Activated T-cell treated with anti-CD3 and anti-CD28 coated beads for 1 hour (primary cell): ENCODE results near the gene ERC2.

Source experiments
- DNase-seq: peaks from one replicate; pipeline ENCODE4 v3.0.0-alpha.2; 2020; ENCODE audit warnings: low read depth

ERC2 gene

GRCh38 chr3:56366641-56367162 is 101.6 kb downstream of the ERC2 start:
- DNase-seq = no peak

- no peak for DNase-seq
Observed at GRCh38 chr3:56365905-56366640, 102.2 kb downstream of the ERC2 start.

GRCh38 chr3:56364665-56365064 is 103.6 kb downstream of the ERC2 start:
- no peak for DNase-seq

GRCh38 chr3:56363720-56364119 is 104.5 kb downstream of the ERC2 start:
- DNase-seq = no peak

DNA sequence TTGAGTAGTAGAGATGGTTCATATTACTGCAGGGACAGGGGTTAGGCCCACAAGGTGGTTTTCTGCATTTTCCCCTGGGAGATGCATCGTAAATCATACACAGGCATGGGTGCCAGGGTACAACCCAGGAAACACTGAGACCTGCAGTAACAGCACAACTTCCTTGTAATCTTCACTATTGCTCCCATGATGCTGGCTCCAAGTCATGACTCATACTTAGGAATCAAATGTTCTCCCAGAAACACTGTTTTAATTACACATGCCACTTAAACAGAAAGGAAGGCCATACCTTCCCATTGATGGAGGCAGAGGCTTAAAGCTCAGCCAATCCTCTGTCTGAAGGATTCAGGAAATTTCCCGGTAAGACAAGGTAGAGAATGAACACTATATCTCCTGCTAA is 106.5 kb downstream of the ERC2 start:
- no peak for DNase-seq

- no peak for DNase-seq
Observed at GRCh38 chr3:56357266-56357665, 111.0 kb downstream of the ERC2 start.

DNA sequence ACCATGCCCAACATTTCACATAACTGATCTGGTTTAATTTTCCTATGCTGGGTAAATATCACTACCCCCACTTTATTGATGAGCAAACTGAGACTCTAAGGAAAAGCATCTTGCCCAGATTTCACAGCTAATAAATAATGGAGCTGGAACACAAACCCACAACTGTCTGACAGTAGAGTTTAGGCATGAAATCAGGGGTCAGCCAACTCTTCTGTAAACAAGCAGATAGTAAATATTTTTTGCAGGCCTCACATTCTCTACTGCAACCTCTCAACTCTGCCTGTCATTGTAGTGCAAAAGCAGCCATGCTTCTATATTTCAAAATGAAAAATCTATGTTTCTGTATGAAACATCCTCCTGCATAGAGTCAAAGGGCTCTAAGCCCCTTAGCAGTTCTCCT is 111.5 kb downstream of the ERC2 start:
- no peak for DNase-seq

GRCh38 chr3:56355570-56356185 is 112.6 kb downstream of the ERC2 start:
- no peak for DNase-seq

DNA sequence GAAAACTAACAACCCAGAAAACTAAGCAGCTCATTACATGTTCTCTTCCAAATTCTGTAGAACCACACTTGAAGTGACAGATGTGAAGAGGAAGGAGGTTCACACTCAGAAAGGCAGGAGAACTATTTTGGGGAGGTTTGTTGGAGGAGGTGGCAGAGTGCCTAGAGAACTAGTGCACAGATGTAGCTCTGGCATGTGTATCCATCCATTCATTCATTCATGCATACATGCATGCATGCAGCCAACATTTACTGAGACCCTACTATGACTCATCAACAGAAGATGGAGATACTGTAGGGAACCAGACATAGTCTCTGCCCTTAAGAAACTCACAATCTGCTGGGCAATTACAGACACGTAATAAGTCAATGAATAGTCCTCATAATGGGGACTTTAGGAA is 116.7 kb downstream of the ERC2 start:
- DNase-seq = no peak

DNA sequence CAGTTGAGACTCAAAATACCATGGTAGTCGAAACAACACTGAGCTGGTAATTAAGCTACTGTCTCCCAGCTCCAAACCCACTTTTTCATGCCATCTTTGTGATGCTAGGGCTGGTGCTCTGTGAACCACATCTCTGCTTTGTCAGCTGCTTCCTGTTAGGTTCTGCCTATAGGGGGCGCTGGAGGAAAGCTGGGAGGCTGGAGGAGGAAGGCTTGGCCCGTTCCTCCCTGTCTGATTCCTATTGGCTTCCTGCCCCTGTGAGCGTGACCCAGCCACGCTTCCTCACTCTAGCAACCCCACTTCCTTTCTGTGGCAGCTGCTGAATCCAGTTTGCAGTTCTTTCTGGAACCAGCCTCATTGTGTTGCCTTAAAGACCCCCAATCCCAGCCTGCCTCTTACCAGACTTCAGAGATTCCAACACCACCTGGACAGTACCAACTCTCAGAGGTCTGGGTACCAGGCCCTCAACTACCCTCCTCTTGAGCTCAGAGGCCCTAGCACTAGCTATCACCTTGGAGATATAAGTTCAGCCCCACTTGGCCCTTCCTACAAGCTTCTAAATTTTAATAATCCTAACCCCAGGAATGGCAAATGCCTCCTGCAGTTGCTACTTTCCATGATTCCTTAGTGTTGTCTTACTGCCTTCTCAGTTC is 120.9 kb downstream of the ERC2 start:
- DNase-seq = no peak

- DNase-seq = no peak
Observed at GRCh38 chr3:56342475-56342874, 125.8 kb downstream of the ERC2 start.

GRCh38 chr3:56339671-56340070 is 128.6 kb downstream of the ERC2 start:
- DNase-seq = no peak

- no peak for DNase-seq
Observed at GRCh38 chr3:56339244-56339643, 129.0 kb downstream of the ERC2 start.

- DNase-seq = no peak
Observed at GRCh38 chr3:56336023-56336422, 132.2 kb downstream of the ERC2 start.

DNA sequence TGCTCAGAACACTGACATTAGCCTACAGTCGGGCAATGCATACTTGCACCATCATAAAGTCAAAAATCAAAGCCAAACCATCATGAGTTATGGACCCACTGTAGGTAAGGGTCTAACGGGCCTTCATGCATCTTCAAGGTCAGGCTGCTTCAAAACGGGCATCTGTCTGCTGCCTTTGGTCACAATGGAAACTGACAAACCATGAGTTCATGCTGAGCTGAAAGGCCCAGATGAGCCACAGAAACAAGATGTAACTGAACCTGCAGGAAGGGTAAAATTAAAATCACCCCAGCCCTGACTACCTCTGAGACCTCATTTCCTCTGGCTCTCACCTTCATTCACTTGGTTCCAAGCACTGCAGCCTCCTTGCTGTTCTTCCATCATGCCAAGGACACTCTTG is 143.8 kb downstream of the ERC2 start:
- DNase-seq = no peak

DNA sequence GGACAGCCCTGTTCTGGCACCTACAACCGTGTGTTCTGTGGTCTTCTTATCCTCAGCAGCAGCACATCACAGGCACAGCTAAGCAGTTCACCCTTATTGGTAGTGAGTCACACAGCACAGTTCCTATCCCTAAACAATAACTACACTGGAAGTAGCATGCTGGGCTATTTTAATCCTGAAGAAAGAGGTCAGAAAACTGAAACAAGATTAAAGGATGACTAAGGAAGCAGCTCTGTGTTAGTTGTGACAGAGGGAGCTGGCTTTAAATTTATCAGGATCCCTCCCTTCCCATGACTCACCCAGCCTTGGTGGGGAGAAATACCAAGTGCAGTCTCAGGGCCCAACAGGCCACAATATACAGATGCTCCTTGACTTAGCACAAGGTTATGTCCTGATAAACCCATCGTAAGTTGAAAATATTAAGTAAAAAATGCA is 144.3 kb downstream of the ERC2 start:
- DNase-seq = no peak

DNA sequence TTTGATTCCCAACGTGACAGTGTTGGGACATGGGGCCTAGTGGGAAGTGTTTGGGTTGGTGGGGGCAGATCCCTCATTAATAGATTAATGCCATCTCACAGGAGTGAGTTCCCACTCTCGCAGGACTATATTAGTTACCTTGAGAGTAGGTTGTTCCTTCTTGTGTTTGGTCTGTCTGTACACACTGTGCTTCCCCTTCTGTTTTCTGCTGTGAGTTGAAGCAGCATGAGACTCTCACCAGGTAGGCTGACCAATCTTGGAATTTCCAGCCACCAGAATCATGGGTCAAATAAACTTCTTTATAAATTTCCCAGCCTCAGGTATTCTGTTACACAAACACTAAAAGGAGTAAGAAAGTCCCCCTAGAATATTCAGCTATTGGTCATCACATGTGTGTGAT is 145.4 kb downstream of the ERC2 start:
- DNase-seq = no peak

DNA sequence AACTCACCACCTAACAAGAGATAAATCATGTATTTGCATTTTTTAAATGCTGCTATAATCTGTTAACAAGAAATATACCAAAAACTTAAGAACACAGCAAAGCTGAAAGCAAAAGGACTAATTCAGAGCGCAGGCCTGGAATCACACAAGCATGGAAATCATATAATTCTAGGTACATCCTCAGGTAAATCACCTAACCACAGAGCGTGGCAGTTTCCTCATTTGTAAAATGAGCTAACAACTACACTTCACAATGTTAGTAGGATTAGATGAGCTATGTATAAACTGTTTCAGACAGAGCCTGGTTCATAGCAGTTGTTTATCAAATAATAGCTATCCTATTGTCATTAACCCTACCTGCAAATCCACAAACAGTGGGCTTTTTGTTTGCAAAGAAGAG is 146.4 kb downstream of the ERC2 start:
- no peak for DNase-seq

- DNase-seq = no peak
Observed at GRCh38 chr3:56321383-56321782, 146.9 kb downstream of the ERC2 start.

- no peak for DNase-seq
Observed at GRCh38 chr3:56320883-56321282, 147.4 kb downstream of the ERC2 start.

GRCh38 chr3:56318891-56319290 is 149.4 kb downstream of the ERC2 start:
- DNase-seq = no peak

DNA sequence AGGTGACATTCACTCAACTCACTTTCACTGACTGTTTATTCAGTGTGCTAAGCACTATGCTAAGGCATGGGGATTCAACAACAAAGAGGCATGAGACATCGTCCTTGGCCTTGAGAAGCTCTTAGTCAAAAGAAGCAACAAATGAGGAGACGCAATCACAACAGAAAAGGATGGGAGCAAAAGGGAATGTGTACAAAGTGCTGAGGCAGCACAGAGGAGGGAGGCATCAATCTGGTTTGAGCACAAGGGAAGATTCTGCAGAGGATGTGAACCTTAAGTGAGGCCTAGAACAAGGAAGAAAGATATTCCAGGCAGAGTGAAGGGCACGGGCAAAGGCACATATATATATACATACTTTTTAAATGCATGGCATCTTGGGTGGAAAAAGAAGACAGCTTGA is 151.3 kb downstream of the ERC2 start:
- no peak for DNase-seq

- DNase-seq = no peak
Observed at GRCh38 chr3:56314842-56315241, 153.4 kb downstream of the ERC2 start.
